Activated gamma-delta T cell treated with anti-CD3 and anti-CD28 coated beads, Interleukin-2, amount 50 U/mL, for 16 hours (primary cell): ENCODE measurements around the gene MAST1.
"Not testable (repeated sequence)": the region's sequence is repeated elsewhere in the genome, so short reads cannot be mapped to it uniquely, and the experiment has no call there.

ENCODE experiments used
- DNase-seq: peaks from one replicate; pipeline ENCODE4 v3.0.0-alpha.2; 2020; ENCODE audit warnings: low read depth

The MAST1 gene

DNA sequence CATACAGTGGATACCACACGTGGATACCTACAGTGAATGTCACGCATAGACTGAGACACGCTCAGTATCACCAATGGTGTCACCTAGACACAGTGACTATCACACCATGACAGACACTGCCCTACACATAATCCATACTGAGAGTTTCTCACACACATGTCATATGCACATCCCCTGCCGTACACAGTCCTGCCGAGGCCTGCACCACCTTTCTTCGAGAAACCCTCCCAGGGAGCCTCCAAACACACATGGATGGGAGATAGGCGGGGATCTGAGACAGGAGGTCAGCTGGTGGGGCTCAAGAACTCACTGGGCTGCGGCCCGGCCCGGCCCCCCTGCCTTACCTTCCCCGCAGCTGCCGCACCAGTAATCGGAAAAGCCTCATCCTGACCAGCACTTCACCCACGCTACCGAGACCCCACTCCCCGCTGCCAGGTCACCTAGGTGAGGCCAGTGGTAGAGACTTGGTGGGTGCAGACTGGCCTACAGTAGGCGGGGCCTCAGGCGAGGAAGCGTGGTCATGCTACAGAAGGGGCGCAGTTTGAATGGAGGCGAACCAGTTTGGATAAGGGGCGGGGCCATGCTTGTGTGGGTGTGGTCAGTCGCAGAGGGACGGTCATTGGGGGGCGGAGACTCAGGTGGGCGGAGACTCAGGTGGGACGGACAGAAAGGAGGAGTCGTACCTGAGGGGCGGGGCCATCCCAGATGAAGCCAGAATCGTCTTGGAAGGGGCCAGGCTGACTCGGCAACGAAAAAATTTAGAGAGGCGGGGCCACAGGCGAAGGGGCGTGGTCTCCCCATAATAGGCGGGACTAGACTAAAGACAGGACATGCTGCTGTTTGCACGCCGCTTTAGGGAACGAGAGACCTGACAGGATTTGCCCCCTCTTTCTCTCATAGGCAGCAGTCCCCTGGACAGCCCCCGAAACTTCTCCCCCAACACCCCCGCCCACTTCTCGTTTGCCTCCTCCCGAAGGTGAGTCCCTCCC, 2.1 kb downstream of the MAST1 start:
- no peak for DNase-seq

DNA sequence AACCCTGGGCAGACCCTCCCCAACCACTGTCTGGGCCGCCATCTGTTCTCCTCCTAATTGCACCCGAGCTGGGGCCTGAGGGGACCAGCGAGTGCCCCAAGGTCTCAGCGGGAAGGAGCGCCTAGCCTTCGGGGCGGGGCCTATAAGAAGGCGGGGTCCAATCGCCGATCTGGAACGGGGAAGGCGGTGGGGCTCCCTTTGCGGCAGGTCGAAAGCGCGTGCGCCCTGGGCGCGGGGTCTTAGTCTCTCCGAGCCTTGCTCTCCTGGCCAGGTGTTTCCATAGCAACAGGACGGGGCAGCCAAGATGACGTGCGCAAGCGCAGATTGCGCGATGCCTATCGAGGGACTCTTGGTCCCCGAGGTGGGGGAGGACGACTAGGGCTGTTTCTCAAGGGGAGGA, 2.8 kb downstream of the MAST1 start:
- no peak for DNase-seq

DNA sequence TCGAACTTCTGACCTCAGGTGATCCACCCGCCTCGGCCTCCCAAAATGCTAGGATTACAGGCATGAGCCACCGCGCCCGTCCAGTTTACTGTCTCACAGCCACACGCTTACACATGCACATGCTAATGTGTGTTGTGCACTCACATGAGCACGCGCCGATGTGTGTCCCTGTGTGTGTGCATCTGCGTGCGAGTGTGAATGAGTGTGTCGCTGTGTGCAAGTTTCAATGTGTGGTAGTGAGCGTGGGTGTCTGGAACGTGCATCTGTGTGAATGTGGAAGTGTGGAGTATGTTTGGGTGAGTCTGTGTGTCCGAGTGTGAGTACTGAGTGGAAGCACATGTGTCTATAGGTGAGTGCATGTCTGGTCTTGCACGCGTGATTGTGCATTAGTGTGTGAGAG, 4.2 kb downstream of the MAST1 start:
- no peak for DNase-seq

DNA sequence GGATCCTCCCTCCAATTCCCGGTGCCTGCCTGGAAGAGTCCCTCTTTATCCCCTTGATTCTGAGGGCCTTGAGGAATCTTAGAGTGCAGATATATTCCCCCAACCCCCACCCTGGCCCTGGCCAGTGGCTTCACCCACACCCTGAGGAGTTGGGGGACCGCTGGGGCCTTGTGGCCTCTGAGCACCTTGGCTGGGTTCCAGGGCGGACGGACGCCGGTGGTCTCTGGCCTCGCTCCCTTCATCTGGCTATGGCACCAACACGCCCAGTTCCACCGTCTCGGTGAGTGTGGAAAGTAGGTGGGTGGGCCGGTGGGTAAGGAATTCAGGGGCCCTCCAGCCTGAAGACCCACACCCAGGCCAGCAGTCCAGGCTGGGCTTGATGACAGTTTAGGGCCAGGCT, 5.0 kb downstream of the MAST1 start:
- no peak for DNase-seq

DNA sequence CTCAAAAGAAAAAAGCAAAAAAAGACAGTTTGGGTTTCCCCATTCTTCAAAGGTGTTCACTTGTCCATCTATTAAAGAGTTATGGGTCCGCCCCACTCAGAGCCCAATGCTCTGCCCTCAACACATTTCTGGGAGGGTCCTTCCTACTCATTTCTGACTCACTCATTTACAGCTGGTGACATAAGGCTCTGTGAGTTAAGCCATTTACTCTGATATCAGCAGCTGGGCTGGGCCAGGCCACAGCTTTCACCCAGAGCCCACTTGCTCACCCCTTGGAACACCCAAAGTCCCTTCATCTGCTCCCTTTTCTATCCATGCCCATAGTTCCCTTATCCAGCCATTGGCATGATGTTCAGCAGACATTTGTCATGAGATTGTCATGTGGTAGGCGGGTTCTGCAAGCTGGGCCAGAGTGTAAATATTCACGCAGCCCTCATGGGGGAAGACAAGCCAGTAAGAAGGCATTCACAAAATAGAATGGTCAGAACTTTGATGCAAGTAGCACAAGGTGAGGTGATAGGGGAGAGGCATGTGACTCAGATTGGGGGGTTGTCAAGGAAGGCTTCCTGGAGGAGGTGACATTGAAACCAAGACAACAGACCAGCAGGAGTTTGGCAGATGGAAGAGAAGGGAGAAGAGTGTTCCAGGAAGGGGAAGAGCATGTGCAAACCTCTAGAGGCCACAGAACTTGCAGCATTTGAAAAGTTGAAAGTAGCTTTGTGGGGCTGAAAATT, 5.9 kb downstream of the MAST1 start:
- no peak for DNase-seq

DNA sequence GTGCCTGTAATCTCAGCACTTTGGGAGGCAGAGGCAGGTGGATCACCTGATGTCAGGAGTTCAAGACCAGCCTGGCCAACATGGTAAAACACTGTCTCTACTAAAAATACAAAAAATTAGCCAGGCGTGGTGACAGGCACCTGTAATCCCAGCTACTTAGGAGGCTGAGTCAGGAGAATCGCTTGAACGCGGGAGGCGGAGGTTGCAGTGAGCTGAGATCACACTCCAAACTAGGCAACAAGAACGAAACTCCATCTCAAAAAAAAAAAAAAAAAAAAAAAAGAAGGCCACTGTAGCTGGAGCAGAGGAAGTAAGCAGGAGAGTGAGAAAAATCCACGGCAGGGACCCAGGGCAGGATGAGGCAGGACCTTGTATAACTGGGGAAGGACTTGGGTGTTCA, 8.3 kb downstream of the MAST1 start:
- DNase-seq = not testable (repeated sequence)

DNA sequence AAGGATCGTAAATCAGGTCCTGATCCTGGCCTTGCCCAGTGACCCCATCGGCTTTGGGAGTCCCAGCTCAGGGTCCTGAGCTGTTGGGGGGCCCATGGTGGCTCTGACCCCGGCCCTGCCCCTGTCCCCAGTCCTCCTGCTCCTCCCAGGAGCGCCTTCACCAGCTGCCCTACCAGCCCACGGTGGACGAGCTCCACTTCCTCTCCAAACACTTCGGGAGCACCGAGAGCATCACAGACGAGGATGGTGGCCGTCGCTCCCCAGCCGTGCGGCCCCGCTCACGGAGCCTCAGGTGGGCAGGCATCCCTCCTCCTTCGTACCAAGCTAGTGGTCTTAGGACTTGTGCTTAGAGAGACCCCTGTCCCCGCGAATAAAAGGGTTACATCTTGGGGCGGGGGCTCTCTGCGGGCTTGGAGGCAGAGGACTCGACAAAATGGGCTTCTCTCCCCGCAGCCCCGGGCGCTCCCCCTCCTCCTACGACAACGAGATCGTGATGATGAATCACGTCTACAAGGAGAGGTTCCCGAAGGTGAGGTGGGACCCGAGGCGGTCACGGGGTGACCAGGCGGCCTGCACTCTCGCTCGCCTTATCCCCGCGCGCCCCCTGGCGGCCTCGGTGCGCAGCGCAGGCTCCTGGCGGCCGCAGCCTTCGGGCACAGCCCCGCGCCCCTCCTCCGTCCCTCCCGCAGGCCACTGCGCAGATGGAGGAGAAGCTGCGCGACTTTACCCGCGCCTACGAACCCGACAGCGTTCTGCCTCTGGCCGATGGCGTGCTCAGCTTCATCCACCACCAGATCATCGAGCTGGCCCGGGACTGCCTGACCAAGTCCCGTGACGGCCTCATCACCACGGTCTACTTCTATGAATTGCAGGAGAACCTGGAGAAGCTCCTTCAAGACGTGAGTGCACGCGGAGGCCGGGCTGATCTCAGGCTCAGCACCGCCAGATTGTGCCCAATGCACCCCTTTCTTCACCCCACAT, 9.1 kb downstream of the MAST1 start:
- DNase-seq = peak; percentile 76

DNA sequence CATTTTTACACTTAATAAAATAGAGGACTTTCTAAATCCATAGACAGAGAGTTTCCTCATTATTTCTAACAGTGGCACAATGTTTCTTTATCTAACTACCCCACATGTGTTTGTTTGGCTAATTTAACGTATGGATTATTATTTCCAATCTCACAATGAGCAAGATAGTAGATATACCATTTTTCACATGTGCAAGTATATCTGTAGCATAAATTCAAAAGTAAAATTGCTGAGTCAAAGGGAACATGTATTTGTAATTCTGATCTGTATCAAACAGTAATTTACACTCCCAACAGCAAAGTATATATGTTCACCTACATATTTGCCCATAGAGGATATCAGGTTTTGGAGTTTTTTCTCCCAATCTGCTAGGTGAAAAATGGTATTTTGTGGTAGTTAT, 18.3 kb downstream of the MAST1 start:
- no peak for DNase-seq

DNA sequence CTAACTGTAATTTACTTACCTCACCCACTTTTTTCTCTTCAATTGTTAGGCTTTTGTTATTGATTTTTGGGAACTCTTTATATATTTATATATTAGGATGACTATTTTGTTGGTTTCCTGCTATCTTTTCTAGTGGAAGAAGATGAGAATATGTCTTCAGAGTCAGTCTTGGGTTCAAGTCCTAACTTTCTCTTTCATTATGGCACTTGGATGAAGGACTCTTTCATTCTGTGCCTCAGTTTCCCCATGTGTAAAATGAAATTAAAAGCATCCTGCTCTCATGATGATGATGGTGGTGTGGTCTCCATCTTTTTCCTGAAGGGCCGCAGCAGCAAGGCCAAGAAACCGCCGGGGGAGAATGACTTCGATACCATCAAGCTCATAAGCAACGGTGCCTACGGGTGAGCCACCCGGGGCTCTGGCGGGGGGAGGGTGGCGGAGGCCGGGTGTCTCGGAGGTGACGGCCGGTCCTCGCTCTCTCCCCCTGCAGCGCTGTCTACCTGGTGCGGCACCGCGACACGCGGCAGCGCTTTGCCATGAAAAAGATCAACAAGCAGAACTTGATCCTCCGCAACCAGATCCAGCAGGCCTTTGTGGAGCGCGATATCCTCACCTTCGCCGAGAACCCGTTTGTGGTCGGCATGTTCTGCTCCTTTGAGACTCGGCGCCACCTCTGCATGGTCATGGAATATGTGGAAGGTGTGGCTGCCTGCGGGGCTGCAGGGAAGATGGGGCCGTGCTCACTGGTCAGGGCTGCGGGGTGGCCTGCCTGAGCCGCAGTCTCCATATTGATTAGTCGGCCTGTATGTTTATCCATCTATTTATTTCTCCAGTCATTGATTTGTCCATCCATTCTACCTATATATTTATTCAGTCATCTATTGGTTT, 20.0 kb downstream of the MAST1 start:
- DNase-seq = no peak

DNA sequence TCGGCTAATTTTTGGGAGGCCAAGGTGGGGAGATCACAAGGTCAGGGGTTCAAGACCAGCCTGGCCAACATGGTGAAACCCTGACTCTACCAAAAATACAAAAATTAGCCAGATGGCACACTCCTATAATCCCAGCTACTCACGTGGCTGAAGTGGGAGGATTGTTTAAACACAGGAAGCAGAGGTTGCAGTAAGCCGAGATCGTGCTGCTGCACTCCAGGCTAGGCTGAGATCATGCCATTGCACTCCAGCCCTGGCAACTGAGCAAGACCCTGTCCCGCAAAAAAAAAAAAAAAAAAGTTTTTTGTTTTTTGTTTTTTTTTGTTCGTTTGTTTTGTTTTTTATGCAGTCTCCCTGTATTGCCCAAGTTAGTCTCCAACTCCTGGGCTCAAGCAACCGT, 21.2 kb downstream of the MAST1 start:
- no peak for DNase-seq

DNA sequence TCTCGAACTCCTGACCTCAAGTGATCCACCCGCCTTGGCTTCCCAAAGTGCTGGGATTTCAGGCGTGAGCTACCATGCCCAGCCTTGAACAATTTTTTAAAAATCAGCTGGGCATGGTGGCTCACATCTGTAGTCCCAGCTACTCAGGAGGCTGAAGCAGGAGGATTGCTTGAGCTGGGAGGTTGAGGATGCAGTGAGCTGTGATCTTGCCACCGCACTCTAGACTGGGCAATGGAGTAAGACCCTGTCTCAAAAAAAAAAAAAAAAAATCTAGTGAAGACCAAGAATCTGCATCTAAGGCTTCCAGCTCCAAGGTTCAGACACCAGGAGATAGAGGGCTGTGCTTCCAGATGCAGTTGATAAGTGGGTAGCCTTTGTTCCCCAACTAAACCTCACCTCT, 25.8 kb downstream of the MAST1 start:
- no peak for DNase-seq

DNA sequence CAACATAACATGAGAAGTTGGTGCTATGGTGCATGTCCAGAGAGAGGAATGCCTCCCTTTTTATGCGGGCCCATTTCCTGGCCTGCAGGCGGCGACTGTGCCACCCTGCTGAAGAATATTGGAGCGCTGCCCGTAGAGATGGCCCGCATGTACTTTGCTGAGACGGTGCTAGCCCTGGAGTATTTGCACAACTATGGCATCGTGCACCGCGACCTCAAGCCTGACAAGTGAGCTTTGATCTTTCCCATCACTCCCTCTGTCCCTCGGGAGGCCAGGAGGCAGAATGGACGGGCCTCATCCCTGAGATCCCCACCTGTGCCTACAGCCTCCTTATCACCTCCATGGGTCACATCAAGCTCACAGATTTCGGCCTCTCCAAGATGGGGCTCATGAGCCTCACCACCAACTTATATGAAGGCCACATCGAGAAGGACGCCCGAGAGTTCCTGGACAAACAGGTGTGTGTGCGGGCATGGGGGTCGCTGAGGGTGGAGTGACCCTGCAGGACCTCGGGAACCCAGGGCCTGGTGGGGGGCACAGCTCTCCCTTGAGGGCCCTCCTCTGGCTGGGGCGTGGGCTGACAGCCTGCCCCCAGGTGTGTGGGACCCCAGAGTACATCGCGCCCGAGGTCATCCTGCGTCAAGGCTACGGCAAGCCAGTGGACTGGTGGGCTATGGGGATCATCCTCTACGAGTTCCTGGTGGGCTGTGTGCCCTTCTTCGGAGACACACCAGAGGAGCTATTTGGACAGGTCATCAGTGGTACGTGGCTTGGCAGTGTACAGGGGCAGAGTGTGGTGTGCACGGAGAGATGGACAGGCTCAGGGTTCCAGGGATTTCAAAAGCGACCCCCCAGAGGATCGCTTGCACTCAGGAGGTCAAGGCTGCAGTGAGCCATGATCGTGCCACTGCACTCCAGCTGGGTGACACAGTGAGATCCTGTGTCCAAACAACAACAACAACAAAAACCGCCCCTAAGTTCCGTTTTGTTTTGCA, 26.7 kb downstream of the MAST1 start:
- no peak for DNase-seq

DNA sequence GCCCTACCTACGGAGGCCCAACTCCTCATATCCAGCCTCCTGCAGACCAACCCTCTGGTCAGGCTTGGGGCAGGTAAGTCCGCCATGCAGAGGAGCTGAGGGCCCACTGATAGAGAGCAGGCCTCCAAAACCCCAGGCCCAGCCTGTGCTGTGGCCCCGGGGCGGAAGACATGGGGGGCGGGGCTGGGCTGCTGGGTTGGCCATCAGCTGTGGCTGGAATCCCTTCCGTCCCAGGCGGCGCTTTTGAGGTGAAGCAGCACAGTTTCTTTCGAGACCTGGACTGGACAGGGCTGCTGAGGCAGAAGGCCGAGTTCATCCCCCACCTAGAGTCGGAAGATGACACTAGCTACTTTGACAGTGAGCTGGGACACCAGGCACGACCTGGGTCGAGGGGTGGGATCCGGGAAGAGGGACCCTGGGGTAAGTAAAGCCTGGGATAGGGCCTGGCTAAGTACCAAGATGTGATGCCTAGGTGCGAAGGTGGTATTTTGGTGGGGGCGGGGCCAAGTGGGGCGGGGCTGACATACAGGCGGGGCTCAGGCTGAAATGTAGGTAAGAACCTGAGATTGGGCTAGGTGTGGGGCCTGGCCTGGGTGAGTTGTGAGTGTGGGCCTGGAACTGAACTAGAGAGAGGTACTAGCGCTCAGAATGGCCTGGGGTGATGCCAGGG, 27.6 kb downstream of the MAST1 start:
- no peak for DNase-seq

DNA sequence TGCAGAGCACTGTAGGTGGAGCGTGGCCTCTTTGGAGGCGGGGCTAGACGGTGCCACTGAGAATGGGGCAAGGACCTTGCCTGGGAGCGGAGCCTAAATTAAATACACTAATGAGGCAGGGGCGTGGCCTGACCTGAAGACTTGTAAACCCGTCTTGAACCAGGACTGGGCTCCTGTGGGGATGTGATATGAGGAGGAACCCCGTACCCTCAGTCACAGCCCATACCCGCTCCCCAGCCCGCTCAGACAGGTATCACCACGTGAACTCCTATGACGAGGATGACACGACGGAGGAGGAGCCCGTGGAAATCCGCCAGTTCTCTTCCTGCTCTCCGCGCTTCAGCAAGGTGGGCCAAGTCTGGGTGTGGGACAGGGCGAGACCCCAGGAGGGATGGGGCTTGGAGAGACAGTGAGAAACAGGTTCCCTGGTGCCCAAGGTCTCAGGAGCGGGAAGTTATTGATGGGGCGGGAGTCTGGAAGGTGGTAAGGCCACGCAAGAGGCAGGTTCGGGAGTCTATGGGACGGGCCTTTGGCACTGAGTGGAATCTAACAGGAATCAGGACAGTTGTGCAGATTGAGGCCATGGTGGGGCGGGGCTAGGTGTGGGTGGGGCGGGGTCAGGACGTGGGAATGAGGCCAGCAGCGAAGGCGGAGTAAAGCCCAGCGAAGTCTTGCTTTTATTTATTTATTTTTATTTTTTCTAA, 28.3 kb downstream of the MAST1 start:
- DNase-seq = no peak

DNA sequence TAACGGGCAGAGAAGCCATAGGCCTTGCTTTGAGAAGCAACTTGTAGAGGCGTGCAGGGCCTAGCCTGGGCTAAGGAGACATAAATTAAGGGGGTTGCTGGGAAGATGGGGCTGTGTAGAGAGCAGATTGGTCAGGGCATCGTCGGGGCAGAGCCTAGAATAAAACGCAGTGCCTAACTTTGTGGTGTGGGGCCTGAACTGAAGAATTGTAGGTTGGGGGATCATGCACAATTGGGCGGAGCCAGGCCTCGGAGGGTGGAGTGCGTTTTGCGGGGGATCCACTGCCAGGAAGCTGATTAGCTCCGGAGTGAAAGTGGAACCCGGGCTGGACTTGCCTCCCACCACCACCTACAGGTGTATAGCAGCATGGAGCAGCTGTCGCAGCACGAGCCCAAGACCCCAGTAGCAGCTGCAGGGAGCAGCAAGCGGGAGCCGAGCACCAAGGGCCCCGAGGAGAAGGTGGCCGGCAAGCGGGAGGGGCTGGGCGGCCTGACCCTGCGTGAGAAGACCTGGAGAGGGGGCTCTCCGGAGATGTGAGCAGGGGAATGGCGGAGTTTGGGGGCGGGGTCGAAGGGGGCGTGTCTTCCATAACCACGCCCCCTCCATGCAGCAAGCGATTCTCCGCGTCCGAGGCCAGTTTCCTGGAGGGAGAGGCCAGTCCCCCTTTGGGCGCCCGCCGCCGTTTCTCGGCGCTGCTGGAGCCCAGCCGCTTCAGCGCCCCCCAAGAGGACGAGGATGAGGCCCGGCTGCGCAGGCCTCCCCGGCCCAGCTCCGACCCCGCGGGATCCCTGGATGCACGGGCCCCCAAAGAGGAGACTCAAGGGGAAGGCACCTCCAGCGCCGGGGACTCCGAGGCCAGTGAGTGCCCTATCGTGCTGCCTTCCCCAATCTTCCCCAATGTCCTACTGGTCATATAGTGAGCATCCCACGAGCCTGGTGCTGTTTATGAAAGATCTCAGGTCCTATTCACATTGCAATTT, 29.1 kb downstream of the MAST1 start:
- no peak for DNase-seq

DNA sequence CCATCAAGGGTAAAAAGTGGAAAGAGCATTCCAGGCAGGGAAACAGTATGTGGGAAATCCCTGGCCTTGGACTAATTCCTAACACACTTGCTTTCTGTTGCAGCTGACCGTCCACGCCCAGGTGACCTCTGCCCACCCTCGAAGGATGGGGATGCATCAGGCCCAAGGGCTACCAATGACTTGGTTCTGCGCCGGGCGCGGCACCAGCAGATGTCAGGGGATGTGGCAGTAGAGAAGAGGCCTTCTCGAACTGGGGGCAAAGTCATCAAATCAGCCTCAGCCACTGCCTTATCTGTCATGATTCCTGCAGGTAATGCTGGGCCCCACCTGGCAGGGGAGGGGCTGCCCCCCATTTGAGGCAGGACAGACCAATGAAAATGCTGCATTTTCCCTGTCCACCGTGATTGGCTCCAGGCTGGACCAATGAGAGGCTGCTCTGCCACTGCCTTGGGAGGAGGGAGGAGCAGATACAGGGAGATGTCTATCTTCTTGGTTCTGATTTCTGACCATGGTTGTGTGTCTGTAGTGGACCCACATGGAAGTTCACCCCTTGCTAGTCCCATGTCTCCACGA, 30.3 kb downstream of the MAST1 start:
- no peak for DNase-seq

DNA sequence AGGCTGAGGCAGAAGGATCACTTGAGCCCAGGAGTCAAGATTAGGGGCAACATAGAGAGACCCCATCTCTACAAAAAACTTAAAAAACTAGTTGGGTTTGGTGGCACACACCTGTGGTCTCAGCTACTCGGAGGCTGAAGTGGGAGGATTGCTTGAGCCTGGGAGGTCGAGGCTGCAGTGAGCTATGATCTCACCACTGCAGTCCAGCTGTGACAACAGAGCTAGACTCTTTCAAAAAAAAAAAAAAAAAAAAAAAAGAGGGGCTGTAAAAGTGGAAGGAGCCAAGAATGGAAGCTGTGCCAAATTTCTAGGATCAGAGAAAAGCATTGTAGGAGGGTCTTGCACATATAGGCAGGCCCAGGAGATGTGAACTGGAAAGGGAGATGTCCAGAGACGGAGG, 33.4 kb downstream of the MAST1 start:
- no peak for DNase-seq
